OCI-LY3 (cell line): Measurements from ENCODE around the gene TBX18.

Source experiments
- H2AFZ ChIP-seq: fragments of 200-600, 300-600 bp; shearing (Covaris generic); 2 replicates; pipeline ENCODE4 v1.6.0; 2014; ENCODE audit warnings: antibody characterized with exemption, low read depth, low read length
- H3K27ac ChIP-seq: fragments of 200-600, 300-600 bp; sonication (generic); 2 replicates; pipeline ENCODE4 v1.5.1; 2014; ENCODE audit warnings: mild to moderate bottlenecking, low read length, moderate library complexity, mixed read lengths
- H3K27me3 ChIP-seq: fragments of 200-600, 300-600 bp; sonication (generic); 2 replicates; pipeline ENCODE4 v1.6.1; 2014; ENCODE audit warnings: low read depth, low read length, mixed read lengths
- H3K36me3 ChIP-seq: fragments of 200-600, 300-600 bp; sonication (generic); replicated peaks from 2 replicates; pipeline ENCODE3; 2014; ENCODE audit warnings: low read depth, low read length, mixed read lengths
- H3K4me1 ChIP-seq: fragments of 300-600, 200-600 bp; sonication (generic); 2 replicates; pipeline ENCODE4 v1.6.1; 2014; ENCODE audit warnings: low read length, mixed read lengths
- H3K4me2 ChIP-seq: fragments of 200-600, 300-600 bp; sonication (generic); 2 replicates; pipeline ENCODE4 v1.6.1; 2014; ENCODE audit warnings: low read length, mixed read lengths
- H3K4me3 ChIP-seq: fragments of 300-600, 200-600 bp; sonication (generic); 2 replicates; pipeline ENCODE4 v1.5.1; 2014; ENCODE audit warnings: antibody characterized with exemption, mild to moderate bottlenecking, low read length, moderate library complexity
- H3K79me2 ChIP-seq: fragments of 300-600, 200-600 bp; shearing (Covaris generic); 2 replicates; pipeline ENCODE4 v1.6.1; 2014; ENCODE audit warnings: mild to moderate bottlenecking, low read length, mixed read lengths
- H3K9ac ChIP-seq: fragments of 300-600, 200-600 bp; shearing (Covaris generic); 2 replicates; pipeline ENCODE4 v1.6.0; 2014; ENCODE audit warnings: mild to moderate bottlenecking, low read length, moderate library complexity
- H3K9me3 ChIP-seq: fragments of 200-600, 300-600 bp; shearing (Covaris generic); 2 replicates; pipeline ENCODE4 v1.6.1; 2014; ENCODE audit warnings: low read length, mixed read lengths; ENCODE audit not compliant: insufficient read depth
- H4K20me1 ChIP-seq: fragments of 200-600, 300-600 bp; sonication (generic); 2 replicates; pipeline ENCODE4 v1.6.1; 2016; ENCODE audit warnings: low read length, mixed read lengths; ENCODE audit not compliant: insufficient read depth
- EZH2phosphoT487 ChIP-seq: fragments of 200-600 bp; shearing (Covaris generic); IDR thresholded peaks from 2 replicates; pipeline ENCODE4 v1.6.1; 2018; ENCODE audit warnings: antibody characterized with exemption, mixed run types, low read depth
- TF ChIP-seq, protein P1 (sequence below): fragments of 200-600, 300-600 bp; sonication (generic); IDR thresholded peaks from 2 replicates; pipeline ENCODE4 v1.5.1; 2014; ENCODE audit warnings: antibody characterized with exemption, low read length, low read depth

Gene TBX18

DNA sequence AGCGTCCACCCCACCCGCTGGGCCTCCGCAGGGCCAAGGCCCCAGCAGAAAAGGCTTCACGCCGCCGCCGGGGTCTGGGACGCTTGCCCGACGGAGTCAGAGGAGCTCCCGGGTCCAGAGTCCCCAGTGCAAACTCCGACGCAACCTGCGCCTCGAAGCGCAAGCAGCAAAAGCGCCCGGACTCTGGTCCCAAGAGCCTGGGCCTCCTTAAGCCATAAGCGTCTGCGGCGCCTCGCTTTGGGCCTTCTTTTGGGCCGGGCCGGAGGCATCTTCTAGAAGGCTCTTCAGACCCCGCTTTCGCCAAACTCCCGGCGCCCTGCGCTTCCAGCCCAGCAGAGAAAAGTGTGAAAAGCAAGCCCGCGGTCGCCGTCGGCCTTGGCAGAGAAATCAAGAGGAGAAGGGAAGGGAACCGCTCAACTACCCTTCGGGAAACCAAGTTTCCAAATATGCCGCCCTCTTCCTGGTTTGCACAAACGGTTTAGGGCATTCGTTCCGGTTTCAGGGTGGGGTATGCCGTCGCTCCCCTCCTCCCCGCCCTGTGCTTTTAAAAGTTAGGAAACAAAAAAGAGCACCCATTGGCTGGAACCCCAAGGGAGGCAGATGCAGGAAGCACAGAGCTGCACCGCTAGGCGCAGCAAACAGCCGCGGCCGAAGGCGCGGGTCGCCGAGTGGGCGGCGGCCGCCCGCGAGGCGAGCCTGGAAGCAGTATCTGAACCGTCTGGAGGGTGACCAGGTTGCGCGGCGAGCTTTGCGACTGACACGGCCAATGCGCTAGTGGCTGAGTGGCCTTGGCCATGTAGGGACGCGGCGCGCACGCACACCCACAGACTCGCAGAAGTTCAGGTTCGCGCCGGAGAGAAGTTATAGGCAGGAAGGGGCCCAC is 1.2 kb downstream of the TBX18 start:
- no peaks in the 10 kb centered on the region for H3K4me1 ChIP-seq
- no peak overlapping the region for H3K4me2 ChIP-seq
- no peaks in the 10 kb centered on the region for H3K27me3 ChIP-seq
- H3K27ac ChIP-seq, result no peak overlapping the region
- no peak overlapping the region for H3K9ac ChIP-seq
- no peaks in the 10 kb centered on the region for H3K36me3 ChIP-seq
- TF ChIP-seq, protein P1, sequence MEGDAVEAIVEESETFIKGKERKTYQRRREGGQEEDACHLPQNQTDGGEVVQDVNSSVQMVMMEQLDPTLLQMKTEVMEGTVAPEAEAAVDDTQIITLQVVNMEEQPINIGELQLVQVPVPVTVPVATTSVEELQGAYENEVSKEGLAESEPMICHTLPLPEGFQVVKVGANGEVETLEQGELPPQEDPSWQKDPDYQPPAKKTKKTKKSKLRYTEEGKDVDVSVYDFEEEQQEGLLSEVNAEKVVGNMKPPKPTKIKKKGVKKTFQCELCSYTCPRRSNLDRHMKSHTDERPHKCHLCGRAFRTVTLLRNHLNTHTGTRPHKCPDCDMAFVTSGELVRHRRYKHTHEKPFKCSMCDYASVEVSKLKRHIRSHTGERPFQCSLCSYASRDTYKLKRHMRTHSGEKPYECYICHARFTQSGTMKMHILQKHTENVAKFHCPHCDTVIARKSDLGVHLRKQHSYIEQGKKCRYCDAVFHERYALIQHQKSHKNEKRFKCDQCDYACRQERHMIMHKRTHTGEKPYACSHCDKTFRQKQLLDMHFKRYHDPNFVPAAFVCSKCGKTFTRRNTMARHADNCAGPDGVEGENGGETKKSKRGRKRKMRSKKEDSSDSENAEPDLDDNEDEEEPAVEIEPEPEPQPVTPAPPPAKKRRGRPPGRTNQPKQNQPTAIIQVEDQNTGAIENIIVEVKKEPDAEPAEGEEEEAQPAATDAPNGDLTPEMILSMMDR, result no peak
- no peak for TF ChIP-seq EZH2phosphoT487
- no peak overlapping the region for H3K4me3 ChIP-seq
- no peak overlapping the region for H2AFZ ChIP-seq
- H3K79me2 ChIP-seq, result no peaks in the 10 kb centered on the region
- no peaks in the 10 kb centered on the region for H4K20me1 ChIP-seq
- peaks cover 11% of the 10 kb centered on the region; the same call in 1 of the 2 replicates for H3K9me3 ChIP-seq

DNA sequence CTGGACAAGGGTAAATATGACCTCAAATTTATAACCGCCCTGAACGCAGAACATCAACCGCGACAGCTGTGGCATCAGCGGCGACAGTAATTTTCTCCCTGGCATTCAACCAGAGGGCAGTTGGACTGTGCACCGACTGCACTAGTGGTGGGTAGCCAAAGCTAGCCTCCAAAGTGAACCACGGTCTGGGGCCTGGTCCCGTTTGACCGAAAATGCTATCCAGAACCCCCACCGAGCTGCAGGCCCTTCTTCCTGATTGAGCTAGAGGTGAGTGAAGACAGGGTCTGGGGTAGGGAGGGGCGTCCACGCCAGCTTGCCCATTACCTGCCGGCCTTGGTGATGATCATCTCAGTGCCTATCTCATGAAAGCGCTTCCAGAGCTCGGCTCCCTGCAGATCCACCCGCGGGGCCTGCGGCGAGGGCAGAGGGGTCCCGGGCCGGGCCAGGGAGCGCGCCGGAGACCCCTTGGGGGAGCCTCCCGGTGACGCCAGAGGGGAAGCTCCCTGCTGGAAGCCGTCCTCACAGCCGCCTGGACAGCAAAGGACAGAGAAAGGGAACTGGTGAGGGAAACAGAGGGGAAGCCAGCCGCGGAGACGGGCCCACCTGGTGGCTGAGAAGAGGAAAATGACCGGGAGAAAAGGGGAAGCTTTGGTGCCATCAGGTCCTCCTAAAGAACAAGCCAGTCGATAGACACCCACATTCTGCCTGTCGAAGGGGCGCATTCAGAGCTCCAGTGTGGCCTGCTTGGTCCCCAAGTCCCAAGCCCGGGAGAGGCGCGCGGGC is 2.0 kb downstream of the TBX18 start:
- H3K9me3 ChIP-seq, result peaks cover 11% of the 10 kb centered on the region; the same call in 1 of the 2 replicates
- no peak overlapping the region for H3K4me3 ChIP-seq
- H3K4me2 ChIP-seq, result no peak overlapping the region
- no peak overlapping the region for H2AFZ ChIP-seq
- H4K20me1 ChIP-seq, result no peaks in the 10 kb centered on the region
- no peak overlapping the region for H3K9ac ChIP-seq
- H3K36me3 ChIP-seq, result no peaks in the 10 kb centered on the region
- H3K79me2 ChIP-seq, result no peaks in the 10 kb centered on the region
- H3K27ac ChIP-seq, result no peak overlapping the region
- no peaks in the 10 kb centered on the region for H3K4me1 ChIP-seq
- no peak for TF ChIP-seq EZH2phosphoT487
- TF ChIP-seq, protein P1, result no peak
- no peaks in the 10 kb centered on the region for H3K27me3 ChIP-seq

DNA sequence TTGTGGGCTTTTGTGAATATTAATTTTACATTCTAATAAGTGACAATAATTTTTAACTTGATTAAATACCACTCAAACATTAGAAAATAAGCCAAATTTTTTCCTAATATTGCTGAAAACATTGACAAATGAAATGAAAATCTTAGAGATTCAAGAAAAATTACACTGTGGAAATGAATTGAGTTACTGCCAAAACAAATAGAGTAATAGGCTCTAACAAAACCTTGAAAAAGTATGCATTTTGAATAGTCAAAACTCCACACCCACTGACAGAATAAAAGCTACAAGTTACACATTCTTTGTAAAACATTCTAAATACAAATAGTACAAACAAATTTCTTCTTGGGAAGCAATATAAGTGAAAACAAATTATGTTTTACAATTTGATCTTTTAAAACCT is 5.9 kb downstream of the TBX18 start:
- Histone ChIP-seq H3K4me1 (peaks cover under 1% of the 10 kb centered on the region; the same call in 1 of the 2 replicates), H2AFZ (no peak overlapping the region), H3K27ac (no peak overlapping the region), H3K4me3 (no peak overlapping the region), H3K9ac (no peak overlapping the region), H3K4me2 (no peak overlapping the region), H3K79me2 (no peaks in the 10 kb centered on the region), H3K9me3 (no peaks in the 10 kb centered on the region), H3K27me3 (no peaks in the 10 kb centered on the region), H4K20me1 (no peaks in the 10 kb centered on the region), H3K36me3 (no peaks in the 10 kb centered on the region)
- TF ChIP-seq, protein P1, result no peak
- TF ChIP-seq EZH2phosphoT487, result no peak

DNA sequence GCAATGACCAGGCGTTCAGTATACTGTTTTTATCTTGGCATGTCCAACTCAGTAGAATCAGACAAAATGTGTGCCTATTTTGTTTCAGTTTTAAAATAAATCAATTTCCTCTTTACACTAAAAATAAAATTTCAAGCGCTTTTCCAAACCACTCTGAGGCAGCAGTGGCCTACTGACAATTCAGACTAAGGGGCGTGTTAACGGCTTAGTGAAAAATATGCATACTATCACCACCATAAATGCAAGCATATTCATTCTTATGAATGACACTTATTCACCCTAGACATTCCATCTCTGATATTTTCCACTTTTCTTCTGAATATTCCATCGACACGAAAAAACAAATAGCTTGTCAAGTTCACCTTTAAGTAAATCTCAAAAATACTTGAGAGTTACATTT is 7.5 kb downstream of the TBX18 start:
- no peaks in the 10 kb centered on the region for H3K79me2 ChIP-seq
- H3K9ac ChIP-seq, result no peak overlapping the region

More for the DNA sequence above, 7.5 kb downstream of the TBX18 start:
- Histone ChIP-seq H4K20me1 (no peaks in the 10 kb centered on the region), H2AFZ (no peak overlapping the region), H3K4me3 (no peak overlapping the region), H3K27ac (no peak overlapping the region), H3K9me3 (no peaks in the 10 kb centered on the region), H3K4me2 (no peak overlapping the region), H3K4me1 (peaks cover 6% of the 10 kb centered on the region; the same call in 1 of the 2 replicates), H3K36me3 (no peaks in the 10 kb centered on the region), H3K27me3 (no peaks in the 10 kb centered on the region)
- TF ChIP-seq, protein P1, result no peak
- TF ChIP-seq EZH2phosphoT487, result no peak
